ENCODE results near the gene SIPA1L3.
A peak's percentile ranks its signal among the peaks of the same experiment; 100 is the strongest.
"Not testable (repeated sequence)": the region's sequence is repeated elsewhere in the genome, so short reads cannot be mapped to it uniquely, and the experiment has no call there.

The SIPA1L3 gene

GRCh38 chr19:37909661-37910199 lies 2.7 kb downstream of the SIPA1L3 start:
- no peak for DNase-seq (ENCODE audit: low spot score)

GRCh38 chr19:37914908-37915307 lies 7.9 kb downstream of the SIPA1L3 start:
- DNase-seq (ENCODE audit: low spot score): no peak

DNA sequence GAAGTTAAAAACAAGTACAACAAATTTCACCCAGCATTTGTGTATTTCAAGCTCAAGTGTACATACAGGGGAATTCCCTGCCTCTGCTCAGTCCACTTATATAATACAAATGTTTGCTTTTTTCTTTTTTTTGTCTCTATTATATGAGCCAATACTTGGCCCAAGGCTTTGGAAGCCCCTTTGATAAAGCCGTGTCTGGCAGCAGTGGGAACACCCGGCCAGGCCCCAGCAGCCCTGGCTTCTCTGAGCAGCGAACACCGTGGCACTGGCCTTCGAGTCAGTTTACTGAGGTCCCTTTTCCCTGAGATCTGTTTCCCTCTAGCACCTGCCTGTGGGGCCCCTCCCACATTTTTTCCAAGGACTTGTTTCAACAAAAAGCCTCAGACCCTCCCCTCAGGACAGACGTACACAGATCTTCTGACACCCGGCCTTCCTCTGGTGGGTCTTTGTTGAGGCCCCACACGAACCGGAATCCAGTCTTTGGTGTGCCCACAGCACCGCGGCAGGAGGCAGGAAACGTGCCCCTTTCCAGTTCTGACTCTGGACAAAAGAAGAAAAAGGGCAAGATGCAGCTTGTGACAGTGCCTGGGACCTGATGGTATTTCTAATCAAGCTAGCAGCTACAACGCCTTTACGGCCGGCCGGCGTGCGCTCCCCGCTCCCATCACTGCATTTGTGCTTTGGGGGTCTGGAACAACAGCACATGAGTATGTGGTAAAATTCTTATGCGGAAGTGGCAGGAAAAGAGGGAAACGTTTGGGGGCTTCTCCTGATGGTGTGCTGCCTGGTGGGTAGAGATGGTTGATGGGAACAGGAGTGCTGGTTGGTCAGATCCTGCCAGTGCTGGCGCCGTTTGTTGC lies 13.8 kb downstream of the SIPA1L3 start:
- DNase-seq (ENCODE audit: low spot score): no peak

- not testable (repeated sequence) for DNase-seq (ENCODE audit: low spot score)
Observed at GRCh38 chr19:37924573-37924972, 17.6 kb downstream of the SIPA1L3 start.

DNA sequence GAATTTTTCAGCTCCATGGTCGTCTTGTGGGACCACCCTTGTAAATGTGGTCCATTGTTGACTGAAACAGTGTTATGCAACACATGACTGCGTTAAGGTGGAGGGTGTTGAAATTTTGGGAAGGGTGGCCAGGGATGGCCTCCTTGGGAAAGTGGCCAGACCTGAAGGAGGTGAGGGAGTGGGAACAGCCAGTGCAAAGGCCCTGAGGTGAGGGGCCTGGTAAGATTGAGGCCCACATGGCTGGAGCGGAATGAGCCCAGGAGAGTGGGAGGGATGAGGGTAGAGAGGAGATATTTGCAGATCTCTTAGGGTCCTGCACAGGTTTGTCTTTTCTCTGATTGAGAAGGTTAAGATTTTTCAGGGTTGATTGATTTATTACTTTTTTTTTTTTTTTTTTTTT lies 18.2 kb downstream of the SIPA1L3 start:
- DNase-seq (ENCODE audit: low spot score): no peak

DNA sequence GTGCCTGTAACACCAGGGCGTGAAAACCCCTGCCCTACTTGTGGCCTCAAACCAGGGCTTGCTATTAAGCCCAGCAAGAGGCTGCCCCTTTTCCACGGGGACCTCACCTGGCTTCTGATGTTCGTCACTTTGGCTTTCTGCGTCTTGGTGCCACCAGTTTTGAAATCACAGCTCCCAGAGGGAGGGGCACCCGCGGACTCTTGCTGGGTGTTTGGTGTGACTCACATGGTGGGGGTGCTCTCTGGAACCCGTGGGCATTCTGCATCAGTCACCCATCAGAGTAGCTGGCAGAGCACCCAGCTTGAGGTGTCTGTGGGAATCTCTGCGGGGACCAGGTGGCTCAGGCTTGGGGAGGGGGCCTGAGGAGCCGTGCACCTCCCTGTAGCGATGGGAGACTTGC lies 19.2 kb downstream of the SIPA1L3 start:
- DNase-seq (ENCODE audit: low spot score): no peak

DNA sequence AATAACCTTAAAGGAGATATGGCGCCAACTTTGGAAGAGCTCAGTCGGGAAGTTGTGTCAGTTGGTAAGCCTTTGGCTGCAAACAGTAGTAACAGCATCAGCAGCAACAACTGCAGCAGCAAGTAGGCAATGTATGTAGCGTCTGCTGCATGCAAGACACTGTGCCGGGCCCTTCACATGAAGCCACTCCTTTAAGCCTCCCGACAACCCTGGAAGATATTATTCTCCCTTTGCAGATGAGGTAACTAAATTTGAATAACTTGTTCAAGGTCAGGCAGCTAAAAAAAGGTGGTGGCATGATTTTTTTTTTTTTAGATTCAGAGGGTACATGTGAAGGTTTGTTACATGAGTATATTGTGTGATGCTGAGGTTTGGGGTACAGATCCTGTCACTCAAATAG lies 19.7 kb downstream of the SIPA1L3 start:
- DNase-seq (ENCODE audit: low spot score): no peak

- DNase-seq (ENCODE audit: low spot score): peak; percentile 22
Observed at GRCh38 chr19:37928527-37929286, 21.7 kb downstream of the SIPA1L3 start.

GRCh38 chr19:37929355-37929923 lies 22.4 kb downstream of the SIPA1L3 start:
- no peak for DNase-seq (ENCODE audit: low spot score)

DNA sequence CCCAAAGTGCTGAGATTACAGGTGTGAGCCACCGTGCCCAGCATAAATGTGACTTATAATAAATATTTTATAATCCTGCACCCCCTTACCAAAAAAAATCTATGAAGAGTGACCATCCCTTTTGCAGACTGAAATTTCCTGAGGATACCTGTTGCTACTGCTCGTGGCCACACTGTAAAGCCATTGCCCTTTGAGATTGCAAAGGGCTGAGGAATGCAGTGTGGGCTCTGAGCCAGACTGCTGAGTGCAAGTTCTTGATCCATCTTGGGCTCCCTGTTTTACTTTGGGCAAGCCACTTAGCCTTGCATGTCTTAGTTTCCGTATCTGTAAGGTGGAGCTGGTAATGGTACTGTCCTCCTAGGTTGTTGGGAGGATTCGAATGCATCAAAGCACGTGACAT lies 23.4 kb downstream of the SIPA1L3 start:
- DNase-seq (ENCODE audit: low spot score): no peak

- DNase-seq (ENCODE audit: low spot score): peak; percentile 88
Observed at GRCh38 chr19:37931881-37932655, 25.1 kb downstream of the SIPA1L3 start.

GRCh38 chr19:37932985-37933936 lies 26.3 kb downstream of the SIPA1L3 start:
- no peak for DNase-seq (ENCODE audit: low spot score)

DNA sequence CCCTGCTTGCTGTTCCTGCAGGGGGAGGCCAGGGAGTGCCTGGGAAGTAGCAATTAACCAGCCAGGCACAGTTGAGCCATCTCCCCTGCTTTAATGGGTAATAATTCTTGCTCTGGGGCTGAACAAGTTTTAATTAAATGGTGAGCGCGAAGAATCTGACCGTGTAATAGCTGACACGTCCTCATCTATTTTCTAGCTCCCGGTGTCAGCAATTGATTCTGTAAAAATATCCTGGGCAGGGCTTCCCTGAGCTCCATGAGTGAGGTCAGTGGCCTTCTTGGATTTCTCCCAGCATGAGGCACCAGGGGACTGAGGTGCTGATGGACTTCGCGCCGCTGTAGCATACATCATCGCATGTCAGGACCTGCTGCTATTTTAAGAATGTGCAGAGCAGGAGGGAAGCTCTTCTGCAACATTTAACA lies 26.9 kb downstream of the SIPA1L3 start:
- DNase-seq (ENCODE audit: low spot score): no peak

DNA sequence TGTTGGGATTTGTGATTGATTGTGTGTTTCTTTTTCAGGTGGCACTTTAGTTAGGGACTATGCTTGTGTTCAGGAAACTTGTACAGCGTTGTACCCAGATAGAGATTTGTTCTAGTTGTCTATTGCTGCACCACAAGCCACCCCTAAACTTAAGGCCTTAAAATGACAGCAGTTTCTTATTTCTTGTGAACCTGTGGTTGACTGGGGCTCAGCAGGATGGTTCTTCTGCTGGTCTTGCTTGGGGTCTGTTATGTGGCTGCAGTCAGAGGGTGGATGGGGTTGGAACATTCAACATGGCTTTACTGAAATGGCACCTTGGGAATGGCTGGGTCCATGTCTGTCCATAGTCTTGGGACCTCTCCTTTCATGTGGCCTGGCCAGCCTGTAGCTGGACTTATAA lies 28.3 kb downstream of the SIPA1L3 start:
- no peak for DNase-seq (ENCODE audit: low spot score)

- no peak for DNase-seq (ENCODE audit: low spot score)
Observed at GRCh38 chr19:37936166-37936565, 29.2 kb downstream of the SIPA1L3 start.

DNA sequence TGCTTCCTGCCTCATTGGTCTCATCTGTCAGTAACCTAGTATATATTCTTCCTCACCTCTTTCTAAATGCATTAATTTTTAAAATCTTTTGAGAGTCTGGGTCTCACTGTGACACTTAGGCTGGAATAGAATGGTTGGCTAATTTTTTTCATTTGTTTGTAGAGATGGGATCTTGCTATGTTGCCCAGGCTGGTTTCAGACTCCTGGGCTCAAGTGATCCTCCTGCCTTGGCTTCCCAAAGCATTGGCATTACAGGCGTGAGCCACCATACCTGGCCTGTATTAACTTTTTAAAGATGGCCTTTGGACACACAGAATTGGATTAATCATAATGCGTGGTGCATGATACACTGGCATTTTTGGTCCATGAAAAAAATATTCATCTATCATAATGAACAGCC lies 29.9 kb downstream of the SIPA1L3 start:
- no peak for DNase-seq (ENCODE audit: low spot score)

- no peak for DNase-seq (ENCODE audit: low spot score)
Observed at GRCh38 chr19:37938353-37938752, 31.3 kb downstream of the SIPA1L3 start.

- no peak for DNase-seq (ENCODE audit: low spot score)
Observed at GRCh38 chr19:37941782-37942515, 34.9 kb downstream of the SIPA1L3 start.

DNA sequence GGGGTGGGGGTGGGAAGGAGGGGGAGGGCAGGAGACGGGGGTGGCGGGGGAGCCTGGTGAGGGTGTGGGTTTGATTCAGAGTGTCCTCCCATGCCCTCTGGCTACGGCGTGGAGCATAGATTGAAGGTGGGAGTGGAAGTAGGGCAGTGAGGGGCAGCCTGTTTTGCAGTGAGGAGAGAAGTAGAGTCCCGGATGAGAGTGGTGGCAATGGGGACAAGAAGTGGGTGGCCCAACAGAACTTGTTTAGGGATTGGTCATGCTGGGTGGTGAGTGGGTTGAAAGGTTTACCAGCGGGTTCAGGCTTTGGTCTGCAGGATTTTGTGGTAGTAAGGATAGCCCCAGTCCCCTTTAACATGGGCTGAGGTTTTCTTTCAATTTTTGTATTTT lies 35.5 kb downstream of the SIPA1L3 start:
- DNase-seq (ENCODE audit: low spot score): no peak

- DNase-seq (ENCODE audit: low spot score): no peak
Observed at GRCh38 chr19:37943480-37943879, 36.5 kb downstream of the SIPA1L3 start.
